LoVo (cell line): ENCODE measurements around the gene MAP7D1.
"Not testable (repeated sequence)": the region's sequence is repeated elsewhere in the genome, so short reads cannot be mapped to it uniquely, and the experiment has no call there.

ENCODE experiments used
- DNase-seq: peaks from one replicate; pipeline ENCODE4 v3.0.0-alpha.2; 2016; ENCODE audit warnings: low spot score

MAP7D1 gene

GRCh38 chr1:36168514-36168913, 12.6 kb downstream of the MAP7D1 start:
- no peak for DNase-seq

- no peak for DNase-seq
These were observed 14.9 kb downstream of the MAP7D1 start for GRCh38 chr1:36170643-36171412.

GRCh38 chr1:36172017-36172747, 16.2 kb downstream of the MAP7D1 start:
- no peak for DNase-seq

- DNase-seq, result no peak
These were observed 17.0 kb downstream of the MAP7D1 start for GRCh38 chr1:36172983-36173382.

- no peak for DNase-seq
These were observed 18.8 kb downstream of the MAP7D1 start for GRCh38 chr1:36174713-36175112.

- no peak for DNase-seq
These were observed 19.5 kb downstream of the MAP7D1 start for GRCh38 chr1:36175137-36176095.

- no peak for DNase-seq
These were observed 20.4 kb downstream of the MAP7D1 start for GRCh38 chr1:36176106-36176949.

GRCh38 chr1:36177589-36178431, 21.9 kb downstream of the MAP7D1 start:
- DNase-seq, result no peak

- DNase-seq, result no peak
These were observed 22.7 kb downstream of the MAP7D1 start for GRCh38 chr1:36178471-36179219.

GRCh38 chr1:36179220-36179600, 23.2 kb downstream of the MAP7D1 start:
- no peak for DNase-seq

- DNase-seq, result no peak
These were observed 26.8 kb downstream of the MAP7D1 start for GRCh38 chr1:36182734-36183133.

- DNase-seq, result no peak
These were observed 27.4 kb downstream of the MAP7D1 start for GRCh38 chr1:36183309-36183856.

- DNase-seq, result peak; percentile 85
These were observed 32.0 kb downstream of the MAP7D1 start for GRCh38 chr1:36187800-36188593.

- not testable (repeated sequence) for DNase-seq
These were observed 40.8 kb downstream of the MAP7D1 start for GRCh38 chr1:36196805-36197204.

- no peak for DNase-seq
These were observed 42.7 kb downstream of the MAP7D1 start for GRCh38 chr1:36198641-36199040.

- DNase-seq, result peak; percentile 9
These were observed 44.2 kb downstream of the MAP7D1 start for GRCh38 chr1:36199934-36200741.

GRCh38 chr1:36203027-36203553, 47.1 kb downstream of the MAP7D1 start:
- no peak for DNase-seq
